GM10847 (cell line): ENCODE results near the gene TULP3.

Source experiments
- POLR2A ChIP-seq: IDR thresholded peaks from 2 replicates; pipeline ENCODE4 v1.6.1; 2011; ENCODE audit not compliant: insufficient read length; ENCODE audit errors: extremely low read depth

TULP3 gene

GRCh38 chr12:2974560-2974971 is 83.9 kb downstream of the TULP3 start:
- TF ChIP-seq POLR2A = no peak

GRCh38 chr12:2976581-2976996 is 85.9 kb downstream of the TULP3 start:
- no peak for TF ChIP-seq POLR2A

- no peak for TF ChIP-seq POLR2A
Measured at GRCh38 chr12:2977776-2978175, 87.1 kb downstream of the TULP3 start.

GRCh38 chr12:2979806-2980205 is 89.1 kb downstream of the TULP3 start:
- TF ChIP-seq POLR2A = no peak

- TF ChIP-seq POLR2A = no peak
Measured at GRCh38 chr12:2980630-2981029, 89.9 kb downstream of the TULP3 start.

- no peak for TF ChIP-seq POLR2A
Measured at GRCh38 chr12:2982361-2982760, 91.7 kb downstream of the TULP3 start.

GRCh38 chr12:2984249-2984648 is 93.6 kb downstream of the TULP3 start:
- no peak for TF ChIP-seq POLR2A

- no peak for TF ChIP-seq POLR2A
Measured at GRCh38 chr12:2984698-2985097, 94.0 kb downstream of the TULP3 start.

- TF ChIP-seq POLR2A = no peak
Measured at GRCh38 chr12:2986876-2987275, 96.2 kb downstream of the TULP3 start.

GRCh38 chr12:2988494-2988893 is 97.8 kb downstream of the TULP3 start:
- no peak for TF ChIP-seq POLR2A
